GM21528 (cell line): ENCODE data around the gene E2F6.
"Not testable (repeated sequence)": the region's sequence is repeated elsewhere in the genome, so short reads cannot be mapped to it uniquely, and the experiment has no call there.

Source experiments
- ATAC-seq: cut with Tn5 transposase; IDR thresholded peaks from one replicate; pipeline ENCODE4 v1.9.1; 2021; ENCODE audit warnings: mild to moderate bottlenecking, moderate library complexity; ENCODE audit not compliant: unreplicated experiment, low FRiP score

The E2F6 gene

DNA sequence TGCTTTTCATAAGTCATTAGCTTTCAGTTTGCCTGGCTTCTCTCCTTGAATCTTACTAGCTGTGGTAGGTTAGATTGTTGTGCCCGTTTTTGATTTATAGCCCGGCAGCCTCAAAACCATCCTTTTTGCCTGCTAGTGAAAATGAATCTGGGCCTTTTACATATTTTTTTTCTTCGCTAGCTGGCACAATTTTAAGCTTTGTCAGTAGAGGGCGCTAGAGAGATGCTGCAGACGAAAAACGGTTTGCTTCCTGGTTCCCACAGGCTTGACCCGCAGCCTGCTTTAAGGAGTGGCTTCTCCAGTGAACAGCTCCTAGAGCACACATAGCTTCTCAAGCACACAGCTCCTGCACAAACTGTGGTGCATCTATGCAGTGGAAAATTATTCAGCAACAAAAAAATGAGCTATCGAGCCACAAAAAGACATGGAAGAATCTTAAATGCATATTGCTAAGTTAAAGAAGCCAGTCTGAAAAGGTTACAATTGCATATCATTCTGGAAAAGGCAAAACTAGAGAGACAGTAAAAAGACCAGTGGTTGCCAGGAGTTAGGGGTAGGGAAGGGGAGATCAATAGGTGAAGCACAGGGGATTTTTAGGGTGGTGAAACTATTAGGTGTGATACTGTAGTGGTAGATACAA lies 47.9 kb downstream of the E2F6 start:
- ATAC-seq: no peak

DNA sequence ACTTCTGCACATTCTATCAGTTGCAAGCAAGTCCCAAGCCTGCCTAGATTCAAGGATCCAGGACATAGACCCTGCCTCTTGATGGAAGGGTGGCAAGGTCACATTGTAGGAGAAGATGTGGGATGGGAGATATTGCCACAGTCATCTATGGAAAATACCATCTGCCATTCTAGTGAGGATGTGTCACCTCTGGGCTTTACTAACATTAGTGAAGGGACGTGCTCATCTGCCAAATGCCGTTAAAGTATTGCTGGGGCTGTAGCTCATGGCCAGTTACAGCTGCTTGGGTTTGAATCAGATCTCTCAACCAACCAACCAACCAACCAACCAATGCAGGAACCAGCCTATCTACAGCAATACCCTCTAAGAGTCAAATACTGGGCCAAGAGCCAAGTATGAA lies 49.0 kb downstream of the E2F6 start:
- ATAC-seq: no peak

DNA sequence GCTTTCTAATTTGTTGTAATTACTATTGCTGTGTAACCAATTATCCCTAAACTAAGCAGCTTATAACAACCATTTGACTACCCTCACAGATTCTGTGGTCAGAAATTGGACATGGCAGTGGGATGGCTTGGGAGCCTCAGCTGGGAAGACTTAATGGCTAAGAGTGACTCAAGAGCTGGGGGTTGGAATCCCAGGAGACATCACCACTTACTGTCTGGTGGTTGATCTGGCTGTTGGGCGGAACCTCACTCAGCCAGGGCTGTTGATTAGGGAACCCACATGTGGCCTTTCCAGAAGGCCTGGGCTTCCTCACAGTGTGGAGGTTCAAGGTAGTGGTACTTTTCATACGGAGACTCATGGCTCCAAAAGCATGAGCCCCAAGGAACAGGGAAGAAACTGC lies 49.8 kb downstream of the E2F6 start:
- no peak for ATAC-seq

DNA sequence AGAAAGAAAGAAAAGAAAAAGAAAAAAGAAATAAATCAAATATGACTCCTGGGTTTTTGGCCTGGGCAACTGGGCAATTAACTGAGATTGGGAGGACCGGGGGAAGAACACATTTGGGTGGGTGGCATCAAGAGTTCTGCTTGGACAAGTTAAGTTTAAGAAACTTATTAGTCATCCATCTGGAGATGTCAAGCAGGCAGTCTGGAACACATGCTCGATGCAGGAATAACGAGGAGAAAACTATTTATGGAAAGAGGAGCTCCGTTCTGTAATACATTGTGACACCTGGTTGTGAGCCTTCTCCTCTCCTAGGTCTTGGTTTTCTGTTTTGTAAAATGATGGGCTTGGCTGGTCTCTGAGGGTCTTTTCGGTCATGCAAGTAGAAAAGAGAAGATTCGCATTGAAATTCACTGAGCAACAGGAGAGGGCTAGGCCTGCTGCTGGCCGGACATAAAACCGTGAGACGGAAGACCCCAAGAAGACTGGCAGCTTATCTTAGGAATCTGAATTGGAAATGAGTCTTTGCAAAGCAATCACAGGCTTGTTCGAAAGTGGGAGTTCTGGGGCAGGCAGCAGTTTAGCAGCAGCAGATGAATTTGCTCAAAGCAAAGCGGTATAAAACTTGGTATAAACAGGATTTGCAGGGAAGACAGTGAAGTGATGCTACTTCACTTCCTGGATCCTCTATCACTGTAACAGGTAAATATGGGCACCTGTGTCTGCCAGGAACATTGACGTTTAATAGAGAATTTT lies 51.4 kb downstream of the E2F6 start:
- ATAC-seq: no peak

DNA sequence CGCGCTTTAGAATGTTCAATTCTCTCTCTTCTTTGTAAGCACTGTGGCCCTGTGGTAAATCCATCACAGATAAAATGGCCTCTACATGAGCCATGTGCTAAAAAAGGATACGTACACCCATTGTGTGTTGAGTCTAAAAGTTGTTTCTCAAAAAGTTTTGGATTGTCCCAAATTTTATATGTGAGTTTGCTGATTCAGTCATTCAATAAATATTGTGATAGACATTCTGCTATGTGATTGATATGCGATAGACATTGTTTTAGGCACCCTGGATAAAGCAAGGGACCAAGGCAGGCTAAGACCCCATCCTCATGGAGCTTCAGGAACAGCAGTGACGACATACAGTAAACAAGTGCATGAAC lies 53.5 kb downstream of the E2F6 start:
- no peak for ATAC-seq

DNA sequence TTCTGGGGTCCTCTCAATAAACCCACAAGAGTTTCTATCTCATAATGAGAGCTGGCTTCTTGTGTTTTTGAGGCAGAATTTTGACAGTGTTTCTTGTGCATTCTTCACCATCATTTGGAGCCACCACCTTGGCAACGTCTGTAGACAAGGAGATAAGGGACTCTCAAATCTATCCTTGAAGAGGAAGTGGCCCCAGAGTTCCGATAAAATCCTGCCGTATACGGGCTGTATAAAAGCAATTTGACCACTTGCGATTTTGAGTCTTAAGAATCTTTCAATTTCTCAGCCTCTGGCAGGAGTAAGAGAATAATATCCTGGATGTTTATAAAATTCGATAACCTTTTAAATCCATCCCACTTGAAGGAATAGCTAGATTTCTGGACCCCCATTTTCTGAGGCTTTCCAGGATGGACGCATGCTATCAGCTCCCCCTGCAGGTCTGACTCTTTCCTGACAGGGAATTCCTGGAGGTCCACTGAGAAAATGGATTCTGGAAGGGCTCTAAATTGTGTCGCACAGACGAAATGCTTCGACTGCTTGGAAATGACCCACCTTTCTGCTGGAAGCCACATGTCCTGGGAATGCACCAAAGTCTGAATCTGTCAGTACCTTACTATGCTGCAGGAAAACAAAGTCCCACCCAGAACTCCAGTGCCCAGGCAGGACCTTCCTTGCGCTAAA lies 54.1 kb downstream of the E2F6 start:
- no peak for ATAC-seq

DNA sequence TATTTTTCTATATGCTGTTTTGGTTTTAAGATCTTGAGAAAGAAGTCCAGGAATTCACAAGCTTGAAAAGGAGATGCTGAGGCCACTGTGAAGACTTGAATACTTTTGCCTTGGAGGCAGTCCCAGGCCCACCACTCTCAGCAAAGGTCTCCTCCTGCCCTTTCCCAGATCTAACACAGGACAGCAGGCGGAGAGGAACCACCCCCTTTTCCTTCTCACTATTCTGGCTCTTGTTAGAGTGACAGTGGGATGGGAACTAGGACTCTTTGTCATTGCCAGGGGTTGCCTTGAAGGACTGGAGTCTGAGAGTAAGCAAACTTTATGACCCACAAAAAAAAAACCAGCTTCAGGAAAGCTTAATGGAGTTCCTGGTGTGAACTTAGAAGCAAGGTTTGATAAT lies 54.7 kb downstream of the E2F6 start:
- ATAC-seq: no peak

DNA sequence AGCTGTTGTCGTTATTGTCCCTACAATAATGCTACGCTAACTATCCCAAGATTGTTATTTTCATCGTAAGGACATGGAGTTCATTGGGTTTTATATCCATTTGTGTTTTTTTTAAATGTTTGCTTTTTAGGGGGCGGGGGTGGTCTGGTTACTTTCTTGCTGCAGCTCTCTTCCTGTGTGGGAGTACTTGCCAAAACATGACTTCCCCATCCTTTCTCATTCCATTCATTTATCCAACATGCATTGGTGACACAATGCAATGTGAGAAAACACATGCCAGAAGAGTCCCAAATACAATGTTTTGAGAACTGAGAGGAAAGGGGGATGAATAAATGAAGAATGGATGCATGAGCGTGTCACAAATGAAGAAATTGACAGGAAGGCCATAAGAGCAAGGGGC lies 55.9 kb downstream of the E2F6 start:
- no peak for ATAC-seq

DNA sequence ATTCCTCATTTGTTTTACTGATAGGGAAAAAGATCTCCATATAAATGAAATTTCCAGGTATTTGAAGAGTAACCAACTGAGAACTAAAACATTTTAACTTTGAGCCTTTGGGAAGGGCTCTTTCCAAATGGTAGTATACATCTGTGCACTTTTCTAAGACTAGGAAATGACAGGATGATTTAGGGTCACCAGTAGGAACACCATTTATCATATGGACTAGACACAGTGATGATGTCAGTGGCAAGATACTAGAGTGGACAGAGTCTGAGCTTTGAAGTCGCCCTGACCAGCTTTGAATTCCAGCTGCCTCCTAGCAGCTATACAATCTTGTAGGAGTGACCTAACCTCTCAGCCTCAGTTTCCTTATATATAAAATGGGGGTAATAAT lies 56.4 kb downstream of the E2F6 start:
- ATAC-seq: no peak

DNA sequence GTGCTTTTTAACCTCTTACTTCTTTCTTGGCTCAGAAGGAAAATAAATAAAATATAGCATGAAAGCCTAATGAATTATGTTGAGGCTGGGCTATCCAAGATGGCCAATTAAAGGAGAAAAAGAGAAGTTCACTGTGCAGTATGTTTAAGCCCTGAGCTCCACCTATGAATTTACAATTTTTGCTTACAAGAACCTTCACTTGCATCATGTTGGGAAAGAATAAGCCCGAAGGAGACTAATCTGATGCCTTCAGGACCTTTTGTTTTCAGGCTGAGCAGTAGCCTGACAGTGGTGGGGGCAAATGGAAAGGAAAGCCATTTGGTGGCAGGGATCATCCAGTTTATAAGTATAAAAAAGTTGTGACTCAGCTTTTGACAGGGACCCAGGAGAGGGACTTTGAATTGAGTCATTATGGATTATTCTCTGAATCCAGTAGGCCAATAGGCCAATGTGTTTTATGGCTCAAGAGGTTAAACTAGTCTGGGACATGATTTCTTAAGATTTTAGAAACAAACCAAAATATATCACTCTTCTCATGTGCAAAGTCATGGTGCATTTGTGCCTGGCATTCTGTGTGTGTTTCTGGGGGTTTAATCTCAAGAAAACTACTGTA lies 56.9 kb downstream of the E2F6 start:
- no peak for ATAC-seq

DNA sequence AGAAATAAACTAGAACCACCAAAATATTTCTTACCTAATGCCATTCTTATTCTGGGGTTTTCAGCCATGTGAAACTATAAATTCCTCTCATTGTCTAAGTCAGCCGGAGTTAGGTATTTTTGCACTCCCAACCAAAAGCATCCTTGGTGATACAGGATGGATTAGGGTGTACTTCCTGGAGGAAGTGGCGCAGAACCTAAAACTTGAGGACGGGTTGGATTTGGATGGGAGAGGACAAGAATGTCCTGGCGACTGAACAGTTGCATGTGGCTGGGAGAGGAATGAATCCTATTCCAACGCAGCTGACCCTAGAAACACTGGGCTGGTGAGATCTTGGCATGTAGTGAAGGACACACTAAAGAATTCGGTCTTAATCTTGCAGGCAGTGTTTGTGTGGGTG lies 58.5 kb downstream of the E2F6 start:
- ATAC-seq: no peak

DNA sequence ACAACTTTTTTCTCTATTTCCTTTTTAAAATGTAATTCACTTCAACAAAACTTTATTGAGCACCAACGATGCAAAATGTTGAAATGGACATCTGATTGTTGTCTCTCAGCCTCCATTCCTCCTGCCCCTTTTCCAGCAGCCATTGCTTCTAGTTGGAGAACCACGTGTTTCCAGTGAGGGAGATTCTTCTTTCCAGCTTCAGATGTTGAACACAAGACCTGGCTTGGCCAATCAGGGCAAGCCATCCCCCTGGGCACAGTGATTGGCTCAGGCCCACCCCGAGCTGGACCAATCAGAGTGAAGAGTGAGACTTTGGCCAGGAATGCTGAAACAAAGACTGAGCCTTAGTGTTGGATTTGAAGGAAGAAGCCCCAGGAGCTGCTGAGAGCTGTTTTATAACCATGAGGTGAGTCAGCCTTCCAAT lies 59.0 kb downstream of the E2F6 start:
- no peak for ATAC-seq

DNA sequence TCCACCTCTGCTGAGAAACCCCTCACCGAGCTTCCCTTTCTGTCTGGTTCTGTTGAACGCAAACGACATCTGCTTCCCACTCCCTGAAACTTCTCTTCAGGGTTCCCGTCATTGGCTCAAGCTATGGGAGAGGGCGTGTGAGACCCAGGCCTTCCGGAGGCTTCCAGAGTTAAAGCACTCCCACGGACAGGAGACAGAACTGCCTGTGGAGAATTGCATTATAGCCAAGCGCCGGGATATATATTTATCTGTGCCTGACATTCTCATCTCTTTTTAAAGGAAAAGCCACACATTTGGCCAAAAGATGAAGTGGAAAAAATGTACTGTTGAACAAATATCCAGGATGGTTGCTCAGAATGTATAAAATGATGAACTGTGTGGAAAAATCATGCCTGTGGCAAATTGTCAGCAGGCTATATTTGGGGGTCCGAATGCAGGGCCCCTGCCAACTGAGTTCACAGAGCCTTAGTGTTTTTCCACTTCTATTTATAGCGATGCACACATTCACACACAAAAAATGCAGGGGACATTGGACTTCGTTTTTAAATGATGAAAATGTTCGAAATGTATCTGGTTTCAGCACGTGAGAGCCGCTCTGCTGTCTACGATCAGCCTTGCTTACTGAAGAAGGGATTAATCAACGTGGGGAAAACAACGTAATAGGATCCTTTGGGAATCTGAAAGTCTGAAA lies 59.5 kb downstream of the E2F6 start:
- no peak for ATAC-seq

DNA sequence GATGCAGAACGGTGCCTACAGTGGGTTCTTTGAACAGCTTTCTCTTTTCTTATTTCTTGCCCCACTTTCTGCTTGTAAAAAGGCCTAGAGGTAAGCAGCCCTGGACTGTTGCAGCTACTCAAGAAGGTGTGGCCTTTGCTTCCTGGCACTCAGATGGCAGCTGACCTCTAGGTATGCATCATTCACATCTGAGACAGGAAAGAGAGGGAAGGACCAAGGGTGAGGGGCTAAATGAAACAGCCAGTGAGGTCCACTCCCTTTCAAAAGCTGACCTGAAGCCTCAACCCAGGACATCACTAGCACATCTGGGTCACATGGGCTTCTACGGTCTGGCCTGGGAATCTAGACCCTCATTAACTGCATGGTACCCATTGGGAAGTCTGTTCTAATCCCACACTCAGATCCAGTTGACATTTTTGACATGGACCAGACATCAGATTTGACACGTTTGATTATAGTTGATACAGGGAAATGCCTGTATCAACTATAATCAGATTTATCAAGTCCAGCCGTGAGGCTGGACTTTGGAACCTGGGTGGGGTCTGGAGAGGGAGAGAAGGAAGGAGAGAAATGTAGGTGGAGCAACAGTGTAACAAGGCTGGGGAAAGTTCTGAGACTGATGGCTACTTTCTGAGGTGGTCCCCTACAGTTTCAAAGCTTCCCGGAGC lies 60.2 kb downstream of the E2F6 start:
- ATAC-seq: no peak

DNA sequence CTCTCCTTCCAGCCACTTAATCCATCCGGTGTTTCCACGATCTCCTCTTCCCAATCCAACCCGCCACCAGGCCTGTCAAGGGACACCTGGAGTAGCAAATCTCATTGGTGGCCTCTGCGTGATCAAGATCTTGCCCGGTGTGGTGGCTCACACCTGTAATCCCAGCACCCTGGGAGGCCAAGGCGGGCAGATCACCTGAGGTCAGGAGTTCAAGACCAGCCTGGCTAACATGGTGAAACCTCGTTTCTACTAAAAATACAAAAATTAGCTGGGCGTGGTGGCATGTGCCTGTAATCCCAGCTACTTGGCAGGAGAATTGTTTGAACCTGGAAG lies 60.9 kb downstream of the E2F6 start:
- not testable (repeated sequence) for ATAC-seq

DNA sequence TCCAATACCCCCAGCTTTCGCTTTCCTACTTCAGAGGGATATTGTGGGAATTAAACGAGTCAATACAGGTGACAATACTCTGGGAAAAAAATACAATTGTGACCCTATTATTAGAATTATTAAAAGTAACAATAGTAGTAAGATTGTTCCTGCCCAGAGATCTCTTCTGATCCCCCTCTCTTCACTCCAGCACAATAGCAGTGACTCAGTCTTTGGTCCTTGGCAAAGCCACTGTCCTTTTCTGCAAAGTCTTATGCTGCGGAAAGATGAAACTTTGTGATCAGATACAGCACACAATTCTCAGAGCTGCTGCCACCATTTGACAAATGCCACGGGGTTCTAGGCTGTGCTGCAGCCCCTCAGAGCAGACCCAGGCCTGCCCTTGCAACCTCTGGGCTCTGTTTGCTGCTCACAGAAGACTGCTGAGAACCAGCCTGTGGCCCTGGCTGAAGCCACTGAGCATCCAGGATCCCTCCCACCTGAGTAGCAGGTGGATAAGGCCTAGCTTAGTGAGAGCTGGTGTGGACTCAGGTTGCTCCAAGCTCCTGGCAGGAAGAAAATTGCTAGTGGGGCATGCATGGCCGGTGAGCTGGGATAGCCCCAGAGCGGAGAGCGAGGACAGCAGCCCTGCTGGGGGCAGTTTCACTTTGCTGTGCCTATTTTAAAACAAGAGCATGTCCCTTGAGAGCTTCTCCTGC lies 61.4 kb downstream of the E2F6 start:
- no peak for ATAC-seq

DNA sequence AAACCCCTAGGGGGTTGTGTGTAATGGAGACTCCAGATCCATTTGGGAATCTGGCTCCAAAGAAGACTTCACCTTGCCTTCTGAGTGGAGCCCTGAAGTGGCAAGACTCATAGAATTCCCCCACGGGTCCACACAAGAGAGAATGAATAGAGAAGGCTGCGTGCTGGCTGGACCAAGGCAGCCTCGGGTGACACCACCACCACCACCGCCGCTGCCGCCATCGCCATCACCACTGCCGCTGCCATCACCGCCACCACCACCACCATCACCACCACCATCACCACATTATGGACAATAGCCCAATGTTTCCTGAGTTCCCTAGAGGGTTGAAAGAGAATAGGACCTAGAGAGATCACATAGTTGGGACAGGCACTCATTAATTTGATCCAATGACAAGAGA lies 63.5 kb downstream of the E2F6 start:
- no peak for ATAC-seq

DNA sequence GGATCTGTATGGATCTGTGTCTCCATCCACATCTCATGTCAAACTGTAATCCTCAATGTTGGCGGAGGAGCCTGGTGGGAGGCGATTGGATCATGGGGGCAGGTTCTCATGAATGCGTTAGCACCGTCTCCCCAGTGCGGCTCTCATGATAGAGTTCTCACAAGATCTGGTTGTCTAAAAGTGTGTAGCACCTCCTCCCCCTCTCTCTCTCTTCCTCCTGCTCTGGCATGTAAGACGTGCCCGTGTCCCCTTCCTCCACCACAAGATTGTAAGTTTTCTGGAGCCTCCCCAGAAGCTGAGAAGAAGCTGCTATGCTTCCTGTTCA lies 66.6 kb downstream of the E2F6 start:
- no peak for ATAC-seq

DNA sequence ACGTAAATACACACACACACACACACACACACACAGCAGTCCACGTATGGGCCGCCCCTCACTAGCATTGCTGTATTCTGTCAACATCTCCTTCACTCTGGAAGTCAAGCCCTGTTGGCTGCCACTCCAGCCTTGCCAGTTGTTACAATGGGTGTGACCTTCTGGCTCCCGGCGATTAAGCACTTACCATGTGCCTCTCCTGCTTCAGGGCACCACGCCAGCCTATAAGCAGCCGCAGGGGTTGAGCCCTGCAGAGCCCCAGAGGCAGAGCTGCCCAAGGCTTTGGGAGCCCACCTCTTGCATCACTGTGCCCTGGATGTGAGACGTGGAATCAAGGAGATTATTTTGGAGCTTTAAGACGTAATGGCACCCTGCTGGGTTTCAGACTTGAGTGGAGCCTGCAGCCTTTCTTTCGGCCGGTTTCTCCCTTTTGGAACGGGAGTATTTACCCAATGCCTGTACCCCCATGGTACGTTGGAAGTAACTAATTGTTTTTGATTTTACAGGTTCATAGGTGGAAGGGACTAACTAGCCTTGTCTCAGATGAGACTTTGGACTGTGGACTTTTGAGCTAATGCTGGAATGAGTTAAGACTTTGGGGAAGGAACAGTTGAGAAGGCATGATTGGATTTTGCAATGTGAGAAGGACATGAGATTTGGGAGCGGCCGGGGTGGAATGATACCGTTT lies 67.1 kb downstream of the E2F6 start:
- ATAC-seq: no peak

DNA sequence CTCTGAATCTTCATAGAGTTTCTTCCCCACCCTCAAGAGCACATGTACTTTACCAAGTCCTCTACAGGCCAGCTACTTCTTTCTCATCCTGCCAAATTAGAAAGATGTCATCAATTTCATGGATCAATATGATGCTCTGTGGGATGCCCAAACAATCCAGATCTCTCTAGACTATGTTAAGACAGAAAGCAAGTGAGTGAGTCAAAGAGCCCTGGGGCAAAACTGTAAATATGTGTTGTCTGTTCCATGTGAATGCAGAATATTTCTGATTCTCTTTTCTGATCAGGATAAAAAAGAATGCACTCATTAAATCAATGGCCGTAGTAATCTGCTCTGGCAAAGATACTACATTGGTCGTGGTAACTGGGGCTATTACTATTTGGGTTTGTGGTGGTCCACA lies 68.4 kb downstream of the E2F6 start:
- ATAC-seq: no peak
